ENCODE data around the gene PLXND1. TPM values are rescaled to one million over a fixed set of nuclear protein-coding genes. Genes with fewer than 3 reads are reported as not detected.

PLXND1 gene
- total RNA-seq, 2 experiments from 2014 or later: 4.7 to 6.0 TPM

DNA sequence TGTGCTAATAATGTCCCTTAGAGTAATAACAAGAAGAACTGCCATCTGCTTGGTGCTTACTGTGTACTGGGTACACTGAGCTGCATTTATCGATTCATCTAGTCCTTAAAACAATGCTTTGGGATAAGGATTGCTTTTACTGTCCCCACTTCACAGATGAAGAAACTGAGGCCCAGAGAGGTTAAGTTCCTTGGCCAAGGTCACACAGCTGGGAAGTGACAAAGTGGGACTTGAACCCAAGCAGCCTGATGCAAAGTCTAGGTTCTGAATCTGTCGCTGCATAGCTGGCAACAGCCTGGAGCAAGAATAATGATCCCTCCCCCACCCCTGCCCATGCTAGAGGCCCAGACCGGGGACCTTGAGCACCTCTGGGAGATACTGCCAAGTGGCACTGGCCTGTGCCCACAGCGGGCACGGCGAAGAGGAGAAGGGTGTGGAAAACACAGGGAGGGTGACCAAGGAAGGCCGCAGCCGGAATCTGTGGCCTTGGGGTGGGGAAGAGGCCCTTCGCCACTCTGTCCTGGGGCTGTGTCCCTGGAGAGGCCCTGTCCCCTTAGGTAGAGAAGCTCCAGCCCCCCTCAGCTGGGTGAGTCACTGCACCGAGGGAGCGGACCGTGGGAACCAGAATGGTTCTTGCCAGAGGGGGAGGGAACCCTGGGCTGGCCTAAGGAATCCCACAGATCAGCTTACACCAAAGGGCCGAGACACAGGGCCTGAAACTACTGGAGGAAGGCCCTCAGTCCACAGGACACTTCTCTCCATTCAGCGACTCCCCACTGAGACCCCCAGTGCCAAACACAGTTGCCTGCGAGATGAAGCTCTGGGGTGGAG, 3.5 kb downstream of the PLXND1 start:
- DNase-seq (ENCODE audit: low spot score): no peak
- no peaks in the 10 kb centered on the region for H3K4me1 ChIP-seq (ENCODE audit: insufficient read depth, low read length, poor library complexity, severe bottlenecking)
- H3K36me3 ChIP-seq (ENCODE audit: insufficient read depth, low read length): no peaks in the 10 kb centered on the region
- no peak overlapping the region for H3K27ac ChIP-seq (ENCODE audit: low read depth, low read length, poor library complexity, severe bottlenecking)
- H3K4me2 ChIP-seq (ENCODE audit: low read length): no peak overlapping the region
- H3K9me3 ChIP-seq (ENCODE audit: low read length): no peaks in the 10 kb centered on the region
- no peaks in the 10 kb centered on the region for H3K79me2 ChIP-seq (ENCODE audit: insufficient read depth, low read depth, low read length)
- no peak overlapping the region for H2AFZ ChIP-seq (ENCODE audit: low read length)
- H3K4me3 ChIP-seq (ENCODE audit: low read depth, low read length, poor library complexity, severe bottlenecking): no peak overlapping the region
- TF ChIP-seq CTCF (conservative IDR thresholded peaks at IDR 0.05; ENCODE audit: low read length): no peak
- TF ChIP-seq EZH2phosphoT487 (IDR thresholded peaks at IDR 0.05; ENCODE audit: borderline replicate concordance, low read depth, low read length): no peak
- no peaks in the 10 kb centered on the region for H3K9me2 ChIP-seq (ENCODE audit: insufficient read depth, low read length)
- POLR2A ChIA-PET: no interaction called here
- CTCF ChIA-PET (ENCODE audit: unreplicated experiment): interaction anchor here (1.2 kb wide), 1 partner anchor 112 kb away, joined by 3 read pairs; no protein-coding TSS in a partner anchor
- no peaks in the 10 kb centered on the region for H4K20me1 ChIP-seq (ENCODE audit: insufficient read depth, low read length)
- intact Hi-C loops (cut with micrococcal nuclease; ENCODE audit: unreplicated experiment): no loop called here
- BruUV-seq (replicated peaks): no TSS peak

DNA sequence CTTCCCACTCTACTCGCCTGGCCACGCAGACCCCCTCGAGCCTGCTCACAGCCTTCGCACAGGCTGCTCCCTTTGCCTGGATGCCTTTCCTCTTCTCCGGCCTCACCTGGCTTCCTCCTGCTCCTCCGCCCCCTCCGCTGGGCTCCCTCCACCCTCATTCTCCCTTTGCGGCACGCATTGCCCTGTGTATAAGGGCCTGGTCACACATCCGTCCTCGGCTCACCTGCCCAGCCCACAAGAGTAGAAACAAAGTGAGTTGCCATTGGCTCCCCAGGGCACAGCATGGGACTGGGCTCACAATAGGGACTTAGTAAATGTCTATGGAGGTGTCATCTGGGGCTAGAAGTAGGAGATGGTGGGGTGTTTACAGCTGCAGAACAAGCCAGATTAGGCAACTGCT, 4.2 kb downstream of the PLXND1 start:
- Histone ChIP-seq H3K4me2 (ENCODE audit: low read length) (no peak overlapping the region), H3K4me3 (ENCODE audit: low read depth, low read length, poor library complexity, severe bottlenecking) (no peak overlapping the region), H4K20me1 (ENCODE audit: insufficient read depth, low read length) (no peaks in the 10 kb centered on the region), H3K9me2 (ENCODE audit: insufficient read depth, low read length) (no peaks in the 10 kb centered on the region), H3K9me3 (ENCODE audit: low read length) (no peaks in the 10 kb centered on the region), H3K79me2 (ENCODE audit: insufficient read depth, low read depth, low read length) (no peaks in the 10 kb centered on the region), H3K4me1 (ENCODE audit: insufficient read depth, low read length, poor library complexity, severe bottlenecking) (no peaks in the 10 kb centered on the region), H2AFZ (ENCODE audit: low read length) (no peak overlapping the region), H3K27ac (ENCODE audit: low read depth, low read length, poor library complexity, severe bottlenecking) (no peak overlapping the region), H3K36me3 (ENCODE audit: insufficient read depth, low read length) (no peaks in the 10 kb centered on the region)
- ChIA-PET POLR2A (no interaction called here), CTCF (ENCODE audit: unreplicated experiment) (interaction anchor here (1.2 kb wide), 1 partner anchor 112 kb away, joined by 3 read pairs; no protein-coding TSS in a partner anchor)
- no TSS peak for BruUV-seq (replicated peaks)
- DNase-seq (ENCODE audit: low spot score): no peak
- intact Hi-C loops (cut with micrococcal nuclease; ENCODE audit: unreplicated experiment): no loop called here
- TF ChIP-seq EZH2phosphoT487 (IDR thresholded peaks at IDR 0.05; ENCODE audit: borderline replicate concordance, low read depth, low read length) (no peak), CTCF (conservative IDR thresholded peaks at IDR 0.05; ENCODE audit: low read length) (no peak)

DNA sequence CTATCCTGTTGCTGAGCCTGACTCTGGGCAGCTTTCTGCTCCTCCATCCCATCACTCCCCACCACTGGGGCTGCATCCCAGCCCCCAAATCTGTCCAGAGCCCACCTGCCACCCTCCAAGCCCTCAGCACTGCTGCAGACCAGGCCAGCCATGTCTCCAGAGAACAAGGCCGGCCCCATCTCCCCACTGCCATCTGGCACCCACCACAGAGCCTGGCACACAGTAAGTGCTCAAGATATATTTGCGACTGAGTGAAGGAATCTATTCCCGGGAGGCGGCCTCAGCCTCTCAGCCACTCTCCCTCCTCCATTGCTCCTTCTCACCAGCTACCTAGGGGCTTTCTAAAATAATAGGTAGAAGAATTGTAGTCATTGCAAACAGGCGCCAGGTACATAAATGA, 4.8 kb downstream of the PLXND1 start:
- no peak overlapping the region for H3K4me2 ChIP-seq (ENCODE audit: low read length)
- DNase-seq (ENCODE audit: low spot score): no peak

More for the DNA sequence above, 4.8 kb downstream of the PLXND1 start:
- Histone ChIP-seq H4K20me1 (ENCODE audit: insufficient read depth, low read length) (no peaks in the 10 kb centered on the region), H3K36me3 (ENCODE audit: insufficient read depth, low read length) (no peaks in the 10 kb centered on the region), H3K27ac (ENCODE audit: low read depth, low read length, poor library complexity, severe bottlenecking) (no peak overlapping the region), H3K79me2 (ENCODE audit: insufficient read depth, low read depth, low read length) (no peaks in the 10 kb centered on the region), H3K9me3 (ENCODE audit: low read length) (no peaks in the 10 kb centered on the region), H3K4me3 (ENCODE audit: low read depth, low read length, poor library complexity, severe bottlenecking) (no peak overlapping the region), H3K4me1 (ENCODE audit: insufficient read depth, low read length, poor library complexity, severe bottlenecking) (no peaks in the 10 kb centered on the region), H2AFZ (ENCODE audit: low read length) (no peak overlapping the region), H3K9me2 (ENCODE audit: insufficient read depth, low read length) (no peaks in the 10 kb centered on the region)
- POLR2A ChIA-PET: no interaction called here
- intact Hi-C loops (cut with micrococcal nuclease; ENCODE audit: unreplicated experiment): no loop called here
- no peak for TF ChIP-seq CTCF (conservative IDR thresholded peaks at IDR 0.05; ENCODE audit: low read length)
- no peak for TF ChIP-seq EZH2phosphoT487 (IDR thresholded peaks at IDR 0.05; ENCODE audit: borderline replicate concordance, low read depth, low read length)
- no TSS peak for BruUV-seq (replicated peaks)
- CTCF ChIA-PET (ENCODE audit: unreplicated experiment): no interaction called here
